Activated T-cell treated with anti-CD3 and anti-CD28 coated beads for 4 hours (primary cell): ENCODE results near the gene VPS37D.
"Not testable (repeated sequence)": the region's sequence is repeated elsewhere in the genome, so short reads cannot be mapped to it uniquely, and the experiment has no call there.

ENCODE experiments used
- DNase-seq: peaks from one replicate; pipeline ENCODE4 v3.0.0-alpha.2; 2020

The VPS37D gene

GRCh38 chr7:73667344-73668102, at the start of gene VPS37D:
Gene VPS37D, plus strand, starts transcription at chr7:73667831. Its CDS starts 128 bp downstream, at chr7:73667959.
- peak; percentile 95 for DNase-seq

DNA sequence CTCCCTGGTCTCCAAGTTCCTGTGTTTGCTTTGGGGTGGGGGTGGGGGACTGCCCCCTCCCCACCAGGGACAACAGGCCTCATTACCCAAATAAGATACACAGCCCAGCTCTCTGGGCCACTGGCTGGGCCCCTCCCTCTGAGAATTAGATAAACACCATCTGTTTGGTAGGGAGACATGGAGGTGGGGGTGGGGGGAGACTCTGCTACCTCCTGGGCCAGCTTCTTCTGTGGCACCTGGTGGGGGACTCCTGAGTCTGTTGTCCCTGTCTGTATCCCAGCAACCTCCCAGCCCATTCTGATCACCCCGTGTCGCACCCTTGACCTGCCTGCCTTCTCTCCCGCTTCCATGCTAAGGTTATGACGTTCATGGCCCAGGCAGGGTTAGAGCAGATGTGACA, 49.1 kb upstream of the VPS37D start:
- DNase-seq = no peak

DNA sequence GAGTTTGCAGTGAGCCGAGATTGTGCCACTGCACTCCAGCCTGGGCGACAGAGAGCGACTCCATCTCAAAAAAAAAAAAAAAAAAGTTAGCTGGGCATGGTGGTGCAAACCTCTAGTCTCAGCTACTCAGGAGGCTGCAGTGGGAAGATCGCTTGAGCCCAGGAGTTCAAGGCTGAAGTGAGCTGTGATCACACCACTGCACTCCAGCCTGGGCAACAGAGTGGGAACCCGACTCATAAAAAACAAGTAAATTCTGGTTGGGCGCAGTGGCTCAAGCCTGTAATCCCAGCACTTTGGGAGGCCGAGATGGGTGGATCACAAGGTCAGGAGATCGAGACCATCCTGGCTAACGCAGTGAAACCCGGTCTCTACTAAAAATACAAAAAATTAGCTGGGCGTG, 48.2 kb upstream of the VPS37D start:
- not testable (repeated sequence) for DNase-seq

GRCh38 chr7:73621168-73622063, 46.2 kb upstream of the VPS37D start:
- no peak for DNase-seq

- DNase-seq = no peak
These were observed 45.1 kb upstream of the VPS37D start for GRCh38 chr7:73622527-73622908.

DNA sequence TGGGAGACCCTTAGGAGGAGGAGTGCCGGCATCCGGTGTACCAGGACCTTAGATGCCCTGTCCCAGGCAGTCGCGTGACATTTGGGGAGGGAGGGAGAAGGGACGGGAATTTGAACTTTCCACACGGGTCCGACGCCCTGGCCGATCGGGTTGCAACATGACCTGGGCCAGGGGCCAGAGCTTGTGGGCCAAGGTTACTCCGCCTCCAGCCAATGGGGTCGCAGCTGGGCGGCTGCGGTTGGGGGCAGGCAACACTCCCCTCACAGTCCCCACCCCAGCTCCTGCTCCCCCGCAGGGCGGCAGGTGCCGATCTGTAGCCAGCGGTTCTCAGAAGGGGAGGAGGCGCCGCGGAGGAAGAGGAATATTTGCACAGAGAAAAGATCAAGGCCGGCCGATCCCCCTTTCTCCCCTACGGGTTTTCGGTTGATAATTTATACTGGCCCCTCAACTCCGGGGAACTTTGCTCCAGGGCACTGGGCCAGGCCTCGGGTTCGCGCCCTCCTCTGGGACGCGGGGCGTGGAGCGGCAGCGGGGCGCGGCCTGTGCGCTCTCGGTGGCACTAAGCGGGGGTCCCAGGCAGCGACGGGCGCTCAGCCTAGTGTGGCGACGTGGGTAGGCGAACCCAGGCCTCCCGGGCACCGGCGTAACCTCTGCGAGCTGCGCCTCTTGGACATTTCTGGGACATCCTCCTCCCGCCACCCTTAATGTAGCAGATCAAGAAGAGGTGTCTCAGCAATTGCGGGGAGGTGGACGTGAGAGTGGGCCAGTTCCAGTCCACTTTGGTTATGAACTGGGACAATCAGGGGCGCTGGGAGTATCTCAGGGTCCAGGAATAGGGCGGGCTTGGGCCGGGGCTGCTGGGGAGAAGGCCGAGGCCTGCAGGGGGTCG, 44.5 kb upstream of the VPS37D start:
- DNase-seq = no peak

DNA sequence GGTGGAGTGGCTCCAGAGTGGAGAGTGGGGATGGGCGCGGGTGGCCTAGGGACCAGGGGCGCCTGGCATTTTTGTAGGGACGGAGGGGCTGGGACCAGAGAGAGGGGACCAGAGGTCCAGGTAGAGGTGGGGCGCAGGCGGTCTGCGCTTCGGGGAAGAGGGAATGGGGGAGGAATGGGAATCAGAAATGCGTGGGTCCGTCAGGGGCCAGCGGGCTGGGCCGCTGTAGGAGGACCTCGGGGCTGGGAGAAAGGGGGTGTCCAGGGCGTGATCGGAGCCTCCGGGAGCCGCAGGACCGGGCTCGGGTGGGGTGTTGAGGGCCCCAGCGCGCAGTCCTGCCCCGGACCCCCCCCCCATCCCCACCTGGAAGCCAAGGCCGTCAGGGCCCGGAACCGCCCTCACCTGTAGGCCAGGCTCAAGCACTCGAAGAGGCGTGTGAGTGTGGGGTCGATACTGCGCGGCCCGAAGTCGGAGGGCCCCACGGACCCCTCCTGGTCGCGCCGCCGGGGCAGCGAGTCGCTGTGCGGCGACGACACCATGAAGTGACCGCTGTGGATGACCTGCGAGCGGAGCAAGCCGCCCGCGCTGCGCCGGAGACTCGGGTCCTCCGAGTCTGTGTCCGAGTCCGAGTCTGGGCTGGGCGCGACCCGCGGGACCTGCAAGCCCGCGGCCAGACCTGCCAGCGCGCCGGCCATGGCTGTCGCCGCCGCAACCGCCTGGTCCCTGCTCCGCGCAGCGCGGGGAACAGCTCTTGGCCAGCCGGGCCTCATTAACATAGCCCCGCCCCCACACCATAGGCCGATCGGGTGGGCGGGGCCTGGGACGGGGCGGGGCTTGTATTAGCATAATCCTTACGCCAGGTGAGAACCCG, 43.6 kb upstream of the VPS37D start, which contains the start of gene MLXIPL:
TSS of gene MLXIPL (minus strand) at position 725 of the 871 bp plus-strand sequence. CDS start at position 695, 30 bp downstream.
- peak; percentile 36 for DNase-seq

DNA sequence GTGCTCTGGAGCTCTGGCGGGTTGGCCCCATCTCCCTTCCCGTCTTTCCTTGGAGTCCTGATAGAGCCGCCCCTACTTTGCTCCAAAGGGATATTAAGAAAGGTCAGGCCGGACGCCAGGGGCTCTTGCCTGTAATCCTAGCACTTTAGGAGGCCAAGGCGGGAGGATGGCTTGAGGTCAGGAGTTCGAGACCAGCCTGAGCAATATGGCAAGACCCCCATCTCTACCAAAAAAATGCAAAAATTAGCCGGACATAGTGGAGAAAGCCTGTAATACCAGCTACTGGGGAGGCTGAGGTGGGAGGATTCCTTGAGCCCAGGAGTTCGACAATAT, 43.0 kb upstream of the VPS37D start:
- no peak for DNase-seq

DNA sequence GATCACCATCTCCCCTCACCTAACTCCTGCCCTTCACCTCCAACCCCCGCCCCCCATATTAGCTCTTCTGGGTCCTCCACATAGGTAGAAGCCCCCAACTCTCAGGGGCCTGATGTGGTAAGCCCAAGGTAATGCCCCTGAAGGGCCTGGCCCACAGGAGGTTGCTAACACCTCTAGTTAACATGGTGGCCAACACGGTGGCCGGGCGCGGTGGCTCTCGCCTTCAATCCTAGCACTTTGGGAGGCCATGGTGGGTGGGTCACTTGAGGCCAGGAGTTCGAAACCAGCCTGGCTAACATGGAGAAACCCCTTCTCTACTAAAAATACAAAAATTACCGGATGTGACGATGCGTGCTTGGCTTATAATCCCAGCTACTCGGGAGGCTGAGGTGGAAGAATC, 42.4 kb upstream of the VPS37D start:
- DNase-seq = no peak

DNA sequence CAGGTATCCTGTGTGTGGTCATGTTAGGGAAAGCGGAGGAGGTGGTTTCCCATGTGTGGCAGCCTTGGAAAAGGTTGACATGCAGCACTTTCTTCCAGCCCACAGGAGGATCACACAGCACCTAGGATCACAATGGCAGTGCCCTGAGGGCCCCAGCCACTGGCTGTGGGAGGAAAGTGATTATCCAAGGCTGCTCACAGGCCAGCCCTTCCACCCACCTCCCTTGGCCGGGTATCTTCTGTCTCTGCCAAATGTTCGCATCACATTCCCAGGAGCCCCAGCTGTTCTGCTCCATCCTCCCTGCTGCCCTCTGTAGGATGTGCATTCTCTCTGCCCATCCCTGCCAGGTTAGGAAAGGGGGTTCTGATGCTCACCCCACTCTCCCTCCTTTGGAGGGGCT, 40.8 kb upstream of the VPS37D start:
- DNase-seq = no peak

- DNase-seq = no peak
These were observed 39.1 kb upstream of the VPS37D start for GRCh38 chr7:73628504-73628903.

DNA sequence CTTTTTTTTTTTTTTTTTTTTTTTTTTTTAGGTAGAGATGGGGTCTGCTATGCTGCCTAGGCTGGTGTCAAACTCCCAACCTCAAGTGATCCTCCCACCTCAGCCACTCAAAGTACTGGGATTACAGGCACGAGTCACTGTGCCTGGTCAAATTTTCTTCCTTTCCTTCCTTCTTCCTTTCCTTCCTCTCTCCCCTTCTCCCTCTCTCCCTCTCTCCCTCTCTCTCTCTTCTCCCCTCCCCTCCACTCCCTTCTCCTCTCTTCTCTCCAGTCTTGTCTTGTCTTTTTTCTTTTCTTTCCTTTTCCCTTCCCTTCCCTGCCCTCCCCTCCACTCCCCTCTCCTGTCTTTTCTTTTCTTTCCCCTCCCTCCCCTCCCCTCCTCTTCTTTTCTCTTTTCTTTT, 36.1 kb upstream of the VPS37D start:
- DNase-seq = no peak

DNA sequence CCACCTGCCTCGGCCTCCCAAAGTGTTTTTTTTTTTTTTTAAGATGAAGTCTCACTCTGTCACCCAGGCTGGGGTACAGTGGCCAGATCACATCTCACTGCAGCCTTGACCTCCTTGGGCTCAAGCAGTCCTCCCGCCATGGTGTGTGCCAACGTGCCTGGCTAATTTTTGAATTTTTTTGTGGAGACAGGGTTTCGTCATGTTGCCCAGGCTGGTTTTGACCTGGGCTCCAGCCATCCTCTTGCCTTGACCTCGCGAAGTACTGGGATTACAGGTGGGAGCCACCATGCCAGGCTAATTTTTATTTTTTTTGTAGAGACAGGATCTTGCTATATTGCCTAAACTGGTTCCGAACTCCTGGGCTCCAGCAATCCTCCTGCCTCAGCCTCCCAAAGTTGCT, 34.3 kb upstream of the VPS37D start:
- no peak for DNase-seq

- no peak for DNase-seq
These were observed 33.8 kb upstream of the VPS37D start for GRCh38 chr7:73633844-73634243.

- DNase-seq = no peak
These were observed 32.0 kb upstream of the VPS37D start for GRCh38 chr7:73635428-73636200.

DNA sequence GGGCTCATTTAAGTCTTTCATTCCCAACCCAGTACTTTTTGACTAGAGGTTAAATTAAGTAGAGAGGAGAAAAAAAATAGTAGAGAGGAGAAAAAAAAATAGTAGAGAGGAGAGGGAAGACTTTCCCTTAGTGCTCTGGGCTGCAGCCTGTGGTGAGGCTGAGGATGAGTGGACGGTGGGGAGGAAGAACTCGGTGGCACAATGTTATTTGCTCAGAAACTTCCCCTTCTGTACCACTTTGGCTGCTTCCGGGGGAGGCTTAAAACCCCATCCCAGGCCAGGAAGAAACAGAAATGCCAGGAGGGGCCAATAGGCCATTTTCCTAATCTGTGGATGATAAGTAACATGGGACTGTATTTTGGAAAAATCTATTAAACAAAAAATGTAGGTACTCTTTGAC, 28.7 kb upstream of the VPS37D start:
- no peak for DNase-seq

- DNase-seq = no peak
These were observed 24.8 kb upstream of the VPS37D start for GRCh38 chr7:73642834-73643233.

DNA sequence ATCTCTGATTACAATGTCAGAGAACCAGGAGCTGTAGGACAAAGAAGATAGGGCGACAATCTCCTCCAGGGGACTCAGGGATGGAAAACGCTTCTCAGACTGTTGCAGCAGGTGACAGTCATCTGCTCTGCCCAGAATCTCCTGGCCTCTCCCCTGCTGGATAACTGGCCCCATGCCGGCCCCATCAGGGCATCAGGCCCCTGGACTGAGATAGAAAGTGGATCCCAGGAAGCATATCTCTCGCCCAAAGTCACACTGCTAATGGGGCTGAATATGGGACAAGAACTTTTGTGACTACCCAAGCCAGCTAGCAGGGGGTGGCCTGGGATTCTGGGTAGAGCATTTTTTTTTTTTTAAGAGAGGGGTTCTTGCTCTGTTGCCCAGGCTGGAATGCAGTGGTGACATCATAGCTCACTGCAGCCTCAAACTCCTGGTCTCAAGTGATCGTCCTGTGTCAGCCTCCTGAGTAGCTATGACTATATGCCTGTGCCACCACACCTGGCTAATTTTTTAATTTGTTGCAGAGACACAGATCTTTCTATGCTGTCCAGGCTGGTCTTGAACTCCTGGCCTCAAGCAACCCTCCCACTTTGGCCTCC, 22.8 kb upstream of the VPS37D start:
- DNase-seq = no peak

DNA sequence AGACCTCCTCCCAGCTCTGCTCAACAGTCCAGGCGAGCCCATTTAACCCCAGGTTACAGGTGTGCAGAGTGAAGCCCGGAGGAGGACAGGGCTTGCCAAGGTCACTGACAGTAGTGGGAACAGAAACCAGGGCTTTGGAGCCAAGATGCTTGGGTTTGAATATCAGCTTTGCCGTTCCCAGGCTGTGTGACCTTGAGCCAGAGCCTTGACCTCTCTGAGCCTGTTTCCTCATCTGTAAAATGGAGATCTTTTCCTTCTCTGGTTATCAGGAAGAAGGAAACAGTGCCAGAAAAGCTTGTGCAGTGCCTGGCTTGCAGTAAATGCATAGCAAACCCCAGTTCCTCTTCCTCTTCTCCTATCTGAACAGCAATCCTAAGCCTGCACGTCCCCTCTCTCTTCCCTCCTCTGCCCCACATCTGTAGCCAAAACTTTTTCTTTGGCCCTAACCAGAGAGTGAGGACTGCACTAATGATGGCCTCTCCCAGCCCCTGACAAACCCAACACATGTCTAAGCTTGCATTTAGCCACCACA, 21.9 kb upstream of the VPS37D start:
- no peak for DNase-seq
